RWPE1 (cell line): ENCODE data around the gene RHEB.

ENCODE experiments used
- CTCF ChIA-PET: fragments of 350-600 bp; sonication (Branson Sonifier 250); formaldehyde crosslinking; extraction: SDS; loops from one replicate; lab custom pipeline; 2021; lab: Yijun Ruan, JAX
- POLR2A ChIA-PET: fragments of 400-600 bp; formaldehyde crosslinking; extraction: SDS; loops from one replicate; lab custom pipeline; 2020; ENCODE audit warnings: antibody characterized with exemption; ENCODE audit not compliant: low non-redundant PET; lab: Yijun Ruan, JAX
- DNase-seq: peaks from one replicate; pipeline ENCODE4 v3.0.0; 2012; ENCODE audit warnings: low spot score
- H3K27ac ChIP-seq: fragments of 450-650 bp; 2 replicates; pipeline ENCODE4 v1.5.1; 2017
- TF ChIP-seq, protein P1 (sequence below): fragments of 450-650 bp; conservative IDR thresholded peaks from 2 replicates; pipeline ENCODE4 v1.5.1; 2017; ENCODE audit warnings: low read depth, mild to moderate bottlenecking

RHEB gene

DNA sequence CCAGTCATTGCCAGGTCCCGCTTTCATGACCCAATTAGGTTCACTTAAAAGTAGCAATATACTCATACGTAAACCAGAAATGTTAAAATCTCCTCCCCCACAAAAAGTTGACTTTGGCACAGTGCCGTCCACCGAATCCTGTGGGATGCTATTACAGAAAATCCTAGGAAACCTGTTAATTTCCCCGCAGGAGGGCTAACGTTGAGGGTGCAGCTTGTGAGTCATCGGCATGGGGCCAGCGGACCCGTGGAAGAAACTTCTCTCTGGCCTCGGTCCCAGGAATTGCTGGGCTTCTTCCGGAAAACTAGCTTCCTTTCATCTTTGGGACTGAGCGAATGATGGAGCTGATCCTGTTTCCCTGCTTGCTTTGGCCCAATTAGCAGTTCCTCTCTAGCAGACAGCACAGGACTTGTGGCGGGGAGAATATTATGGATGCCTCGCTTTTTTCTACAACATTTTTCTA is 93.2 kb downstream of the RHEB start:
- ChIA-PET CTCF (no interaction called here), POLR2A (no interaction called here)
- TF ChIP-seq, protein P1, sequence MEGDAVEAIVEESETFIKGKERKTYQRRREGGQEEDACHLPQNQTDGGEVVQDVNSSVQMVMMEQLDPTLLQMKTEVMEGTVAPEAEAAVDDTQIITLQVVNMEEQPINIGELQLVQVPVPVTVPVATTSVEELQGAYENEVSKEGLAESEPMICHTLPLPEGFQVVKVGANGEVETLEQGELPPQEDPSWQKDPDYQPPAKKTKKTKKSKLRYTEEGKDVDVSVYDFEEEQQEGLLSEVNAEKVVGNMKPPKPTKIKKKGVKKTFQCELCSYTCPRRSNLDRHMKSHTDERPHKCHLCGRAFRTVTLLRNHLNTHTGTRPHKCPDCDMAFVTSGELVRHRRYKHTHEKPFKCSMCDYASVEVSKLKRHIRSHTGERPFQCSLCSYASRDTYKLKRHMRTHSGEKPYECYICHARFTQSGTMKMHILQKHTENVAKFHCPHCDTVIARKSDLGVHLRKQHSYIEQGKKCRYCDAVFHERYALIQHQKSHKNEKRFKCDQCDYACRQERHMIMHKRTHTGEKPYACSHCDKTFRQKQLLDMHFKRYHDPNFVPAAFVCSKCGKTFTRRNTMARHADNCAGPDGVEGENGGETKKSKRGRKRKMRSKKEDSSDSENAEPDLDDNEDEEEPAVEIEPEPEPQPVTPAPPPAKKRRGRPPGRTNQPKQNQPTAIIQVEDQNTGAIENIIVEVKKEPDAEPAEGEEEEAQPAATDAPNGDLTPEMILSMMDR = no peak
- peak overlapping the region; percentile 49 for H3K27ac ChIP-seq
- DNase-seq = peak; percentile 64

DNA sequence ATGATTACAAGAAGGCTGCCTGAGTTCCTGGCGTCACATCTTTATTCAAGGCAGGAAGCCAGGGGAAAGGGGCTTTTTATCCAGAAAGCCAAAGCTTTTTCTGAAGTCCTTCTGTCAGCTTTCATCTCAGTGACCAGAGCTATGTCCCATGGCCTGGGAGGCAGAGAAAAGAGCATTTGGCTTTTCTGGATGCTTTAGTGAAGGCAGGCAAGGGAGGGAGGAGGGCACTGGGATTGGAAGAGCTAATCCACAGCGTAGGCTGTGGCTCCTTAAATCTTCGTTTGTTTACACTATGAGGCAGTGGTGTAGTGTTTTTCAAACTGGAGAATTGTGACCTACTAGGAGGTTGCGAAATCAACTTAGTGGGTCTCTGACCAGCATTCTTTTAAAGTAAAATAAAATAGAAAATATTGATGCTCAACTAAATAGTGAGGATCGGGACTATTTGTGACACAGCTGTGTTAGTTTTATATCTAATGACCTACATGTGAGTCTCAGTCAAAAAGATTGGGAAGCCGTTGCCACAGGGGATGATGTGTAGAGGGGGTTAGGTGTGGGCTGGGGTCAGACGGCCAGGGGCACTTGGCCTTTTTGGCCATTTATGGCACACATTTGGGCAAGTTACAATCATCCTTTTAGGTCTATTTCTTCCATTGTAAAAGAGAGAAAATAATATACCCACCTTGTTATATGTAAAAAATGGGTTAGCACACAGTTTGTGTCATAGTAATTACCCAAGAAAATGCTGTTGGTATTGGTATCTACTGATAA is 93.8 kb downstream of the RHEB start:
- ChIA-PET CTCF (no interaction called here), POLR2A (no interaction called here)
- TF ChIP-seq, protein P1 = no peak
- peak overlapping the region; percentile 49; the same call in 1 of the 2 replicates for H3K27ac ChIP-seq
- DNase-seq = no peak

DNA sequence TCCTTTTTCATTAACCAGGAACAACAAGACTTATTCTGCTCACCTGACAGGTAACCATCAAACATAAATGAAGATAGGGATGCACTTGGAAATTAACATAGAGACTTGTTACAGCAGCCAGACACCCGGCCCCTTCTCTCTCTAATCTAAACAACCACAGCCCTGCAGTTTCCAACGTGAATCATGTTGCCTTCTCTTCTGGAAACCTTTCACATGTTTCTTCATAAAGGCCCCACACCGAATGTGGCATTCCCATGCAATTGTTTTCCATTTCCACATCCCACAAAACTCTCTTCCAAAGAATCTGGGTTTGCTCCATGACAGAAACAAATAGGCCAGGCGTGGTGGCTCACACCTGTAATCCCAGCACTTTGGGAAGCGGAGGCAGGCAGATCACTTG is 94.9 kb downstream of the RHEB start:
- DNase-seq = no peak
- ChIA-PET POLR2A (no interaction called here), CTCF (no interaction called here)
- H3K27ac ChIP-seq = no peak overlapping the region
- TF ChIP-seq, protein P1 = no peak

DNA sequence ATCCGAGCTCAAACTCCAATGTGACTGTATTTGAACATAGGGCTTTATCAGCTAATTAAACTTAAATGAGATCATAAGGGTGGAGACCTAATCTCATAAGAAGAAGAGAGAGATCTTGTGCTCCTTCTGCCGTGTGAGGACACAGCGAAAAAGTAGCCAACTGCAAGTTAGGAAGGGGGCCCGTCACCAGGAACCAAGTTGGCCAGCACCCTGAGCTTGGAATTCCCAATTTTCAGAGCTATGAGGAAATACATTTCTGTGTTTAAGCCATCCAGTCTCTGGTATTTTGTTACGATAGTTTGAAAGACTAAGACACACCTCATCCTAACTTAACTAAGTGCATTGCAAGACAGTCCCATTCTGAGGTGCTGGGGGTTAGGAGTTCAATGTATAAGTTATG is 95.8 kb downstream of the RHEB start:
- CTCF ChIA-PET = no interaction called here
- DNase-seq = no peak
- TF ChIP-seq, protein P1 = no peak
- POLR2A ChIA-PET = no interaction called here
- H3K27ac ChIP-seq = no peak overlapping the region

DNA sequence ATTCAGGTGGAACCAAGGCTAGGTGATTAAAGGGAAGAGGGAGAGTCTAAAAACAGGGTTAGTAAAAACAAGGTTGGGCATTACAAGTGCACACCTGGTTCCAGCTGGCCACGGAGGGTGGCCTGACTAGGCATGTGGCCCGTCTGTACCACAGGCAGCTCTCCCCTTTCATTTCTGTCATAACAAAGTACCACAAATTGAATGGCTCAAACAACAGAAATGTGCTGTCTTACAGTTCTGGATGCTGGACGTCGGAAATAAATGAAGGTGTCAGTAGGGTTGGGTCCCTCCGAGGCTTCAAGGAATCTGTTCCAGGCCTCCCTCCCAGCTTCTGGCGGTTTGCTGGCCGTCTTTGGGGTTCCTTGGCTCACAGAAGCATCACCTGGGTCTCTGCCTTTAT is 96.5 kb downstream of the RHEB start:
- TF ChIP-seq, protein P1 = no peak
- H3K27ac ChIP-seq = no peak overlapping the region
- ChIA-PET POLR2A (no interaction called here), CTCF (no interaction called here)
- DNase-seq = no peak

DNA sequence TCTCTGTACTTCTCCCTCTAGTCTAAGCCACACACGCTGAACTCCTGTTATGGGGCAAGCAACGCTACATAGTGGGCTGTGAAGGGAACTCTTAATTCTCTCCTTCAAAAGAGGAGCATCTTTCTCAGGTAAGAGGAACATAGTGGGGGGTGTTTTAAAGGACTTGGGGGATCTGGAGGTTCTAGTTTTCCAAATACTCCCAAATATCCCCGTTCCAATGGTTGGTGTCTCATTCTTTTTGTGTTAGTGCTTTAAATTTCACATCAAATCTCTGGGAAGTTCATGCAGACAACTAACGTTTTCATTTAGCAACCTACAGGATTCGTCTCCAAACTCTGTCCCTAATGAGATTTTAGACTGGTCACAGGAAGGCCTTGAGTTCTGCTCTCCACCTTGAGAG is 97.5 kb downstream of the RHEB start:
- H3K27ac ChIP-seq = no peak overlapping the region
- no peak for DNase-seq
- ChIA-PET POLR2A (no interaction called here), CTCF (no interaction called here)
- TF ChIP-seq, protein P1 = no peak
